Measurements from ENCODE around the gene RXRB. TPM values are rescaled to one million over a fixed set of nuclear protein-coding genes. Genes with fewer than 3 reads are reported as not detected.

The RXRB gene
- total and polyA plus RNA-seq, 2 donors (not counting 1 experiment from before 2014, with no cell fraction given) = 88.3 to 99.9 TPM

DNA sequence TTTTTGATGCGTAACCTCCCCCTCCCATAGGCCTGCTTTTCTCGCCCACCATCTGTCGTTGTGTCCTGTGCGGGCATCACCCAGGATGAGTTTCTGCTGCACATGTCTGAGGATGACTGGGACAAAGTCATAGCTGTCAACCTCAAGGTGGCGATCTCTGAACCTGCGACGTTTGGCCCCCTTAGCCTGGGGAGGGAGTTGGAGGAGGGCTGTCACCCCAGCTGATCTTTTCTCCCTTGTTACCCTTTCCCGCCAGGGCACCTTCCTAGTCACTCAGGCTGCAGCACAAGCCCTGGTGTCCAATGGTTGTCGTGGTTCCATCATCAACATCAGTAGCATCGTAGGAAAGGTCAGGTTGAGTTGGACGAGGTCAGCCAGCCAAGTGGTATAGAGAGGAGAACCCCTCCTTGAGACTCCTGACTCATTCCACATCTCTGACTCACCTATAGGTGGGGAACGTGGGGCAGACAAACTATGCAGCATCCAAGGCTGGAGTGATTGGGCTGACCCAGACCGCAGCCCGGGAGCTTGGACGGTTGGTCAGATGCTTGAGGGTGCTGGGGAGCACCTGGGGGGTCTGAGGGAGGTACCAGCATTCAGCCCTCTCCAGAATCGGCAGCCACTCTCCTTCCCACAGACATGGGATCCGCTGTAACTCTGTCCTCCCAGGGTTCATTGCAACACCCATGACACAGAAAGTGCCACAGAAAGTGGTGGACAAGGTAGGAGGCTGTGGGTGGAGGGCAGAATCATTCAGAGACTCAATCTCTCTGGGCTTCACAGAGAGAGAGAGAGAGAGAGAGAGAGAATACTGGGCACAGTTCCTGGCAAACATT is 4.9 kb upstream of the RXRB start:
- H3K27ac ChIP-seq (ENCODE audit: low read length in 2 of 2) = no peak overlapping the region
- intact Hi-C loops (cut with micrococcal nuclease) = loop anchor here (10.0 kb wide), 1 partner anchor 1231 kb away; the partner anchor contains the start of gene DXO
- peaks cover 34 to 54% of the 10 kb centered on the region in 2 donors for H3K4me1 ChIP-seq (ENCODE audit: control insufficient read depth in 2 of 2, insufficient read depth in 2 of 2, low read length in 2 of 2)
- WGBS (ENCODE audit: insufficient coverage) = 76% methylated on average over 5 of the region's 17 CpGs
- peaks cover 0 to 28% of the 10 kb centered on the region in 2 experiments for H3K36me3 ChIP-seq (replicated peaks in 1 of 2; ENCODE audit: control extremely low read depth in 1 of 2, control insufficient read depth in 1 of 2, extremely low read depth in 1 of 2, insufficient read depth in 2 of 2, low read length in 1 of 2)
- TF ChIP-seq EZH2 (IDR thresholded peaks at IDR 0.05; ENCODE audit: borderline replicate concordance, insufficient read depth, low read depth, low read length, poor library complexity, severe bottlenecking) = no peak
- TF ChIP-seq, protein P1, sequence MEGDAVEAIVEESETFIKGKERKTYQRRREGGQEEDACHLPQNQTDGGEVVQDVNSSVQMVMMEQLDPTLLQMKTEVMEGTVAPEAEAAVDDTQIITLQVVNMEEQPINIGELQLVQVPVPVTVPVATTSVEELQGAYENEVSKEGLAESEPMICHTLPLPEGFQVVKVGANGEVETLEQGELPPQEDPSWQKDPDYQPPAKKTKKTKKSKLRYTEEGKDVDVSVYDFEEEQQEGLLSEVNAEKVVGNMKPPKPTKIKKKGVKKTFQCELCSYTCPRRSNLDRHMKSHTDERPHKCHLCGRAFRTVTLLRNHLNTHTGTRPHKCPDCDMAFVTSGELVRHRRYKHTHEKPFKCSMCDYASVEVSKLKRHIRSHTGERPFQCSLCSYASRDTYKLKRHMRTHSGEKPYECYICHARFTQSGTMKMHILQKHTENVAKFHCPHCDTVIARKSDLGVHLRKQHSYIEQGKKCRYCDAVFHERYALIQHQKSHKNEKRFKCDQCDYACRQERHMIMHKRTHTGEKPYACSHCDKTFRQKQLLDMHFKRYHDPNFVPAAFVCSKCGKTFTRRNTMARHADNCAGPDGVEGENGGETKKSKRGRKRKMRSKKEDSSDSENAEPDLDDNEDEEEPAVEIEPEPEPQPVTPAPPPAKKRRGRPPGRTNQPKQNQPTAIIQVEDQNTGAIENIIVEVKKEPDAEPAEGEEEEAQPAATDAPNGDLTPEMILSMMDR (IDR thresholded peaks at IDR 0.05) = no peak
- no peaks in the 10 kb centered on the region for H3K27me3 ChIP-seq (replicated peaks in 1 of 4; ENCODE audit: control extremely low read depth in 1 of 4, control insufficient read depth in 3 of 4, insufficient read depth in 4 of 4, low read length in 3 of 4)
- no peaks in the 10 kb centered on the region for H3K9me3 ChIP-seq (ENCODE audit: control extremely low read depth in 1 of 3, control insufficient read depth in 2 of 3, insufficient read depth in 1 of 3, low read length in 2 of 3)
- H3K9me3 Mint-ChIP-seq (ENCODE audit: insufficient read depth) = no peaks in the 10 kb centered on the region
- H4K20me1 ChIP-seq (ENCODE audit: control insufficient read depth, insufficient read depth, low read length, poor library complexity, severe bottlenecking) = peaks cover 10% of the 10 kb centered on the region
- ATAC-seq (ENCODE audit: low read depth) (no peak), DNase-seq (no peak)
- H3K27me3 Mint-ChIP-seq = no peaks in the 10 kb centered on the region
- peak overlapping the region; percentile 98 for H3K4me2 ChIP-seq (replicated peaks; ENCODE audit: low read depth, low read length, poor library complexity, severe bottlenecking)
- H3K79me2 ChIP-seq (ENCODE audit: control insufficient read depth, insufficient read depth, low read length) = peaks cover 38% of the 10 kb centered on the region
- peak overlapping the region; percentile 94 for H2AFZ ChIP-seq (ENCODE audit: insufficient read depth, low read depth, low read length, poor library complexity, severe bottlenecking)
- H3K4me1 Mint-ChIP-seq = peaks cover 58% of the 10 kb centered on the region
- peak overlapping the region; percentile 94 for H3K4me3 Mint-ChIP-seq
- peak overlapping the region; percentile 61 for H3K27ac Mint-ChIP-seq
- peak overlapping the region; percentile 79 for H3K9ac ChIP-seq (ENCODE audit: low read length)
- CTCF ChIA-PET = interaction anchor here (0.8 to 1.6 kb wide), 4 partner anchors 43 to 206 kb away, joined by 3 to 8 read pairs (median 3); no protein-coding TSS in a partner anchor
- peak overlapping the region; percentile 14 to 88 (median 80) for H3K4me3 ChIP-seq (ENCODE audit: control extremely low read depth in 1 of 5, extremely low read depth in 1 of 5, insufficient read depth in 1 of 5, low read depth in 2 of 5, low read length in 4 of 5)
- POLR2A ChIA-PET = interaction anchor here (0.6 kb wide), 1 partner anchor 351 kb away, joined by 3 read pairs; the partner anchor contains the start of gene PSMB9

Data from B cell (primary cell).